ENCODE measurements around the gene SCP2D1. TPM values are rescaled to one million over a fixed set of nuclear protein-coding genes. Genes with fewer than 3 reads are reported as not detected.

The SCP2D1 gene
- total and polyA plus RNA-seq, 5 donors from 2014 or later: not detected

- DNase-seq (no peak), ATAC-seq (ENCODE audit: low read depth in 2 of 2) (no peak)
- Histone ChIP-seq H3K4me1 (ENCODE audit: control insufficient read depth, insufficient read depth, low read length, poor library complexity, severe bottlenecking) (no peaks in the 10 kb centered on the region), H3K27ac (ENCODE audit: insufficient read depth, low read length, poor library complexity, severe bottlenecking) (no peak overlapping the region), H3K9me3 (ENCODE audit: control insufficient read depth in 2 of 2, low read length in 2 of 2) (no peaks in the 10 kb centered on the region), H3K4me3 (ENCODE audit: low read depth, low read length) (no peak overlapping the region), H3K27me3 (ENCODE audit: control insufficient read depth, insufficient read depth, low read length) (no peaks in the 10 kb centered on the region), H3K36me3 (ENCODE audit: control insufficient read depth, insufficient read depth, low read length) (no peaks in the 10 kb centered on the region)
- Mint-ChIP-seq H3K36me3 (no peaks in the 10 kb centered on the region), H3K27me3 (peaks cover 9% of the 10 kb centered on the region), H3K27ac (no peak overlapping the region), H3K4me3 (no peak overlapping the region), H3K9me3 (no peaks in the 10 kb centered on the region), H3K4me1 (no peaks in the 10 kb centered on the region)
Measured at GRCh38 chr20:18839507-18840247, 26.1 kb downstream of the SCP2D1 start.

- no peak overlapping the region for H3K27ac Mint-ChIP-seq
- H3K36me3 Mint-ChIP-seq: no peaks in the 10 kb centered on the region
- DNase-seq: no peak
- Histone ChIP-seq H3K9me3 (ENCODE audit: control insufficient read depth in 2 of 2, low read length in 2 of 2) (no peaks in the 10 kb centered on the region), H3K27ac (ENCODE audit: insufficient read depth, low read length, poor library complexity, severe bottlenecking) (no peak overlapping the region), H3K4me3 (ENCODE audit: low read depth, low read length) (no peak overlapping the region), H3K36me3 (ENCODE audit: control insufficient read depth, insufficient read depth, low read length) (no peaks in the 10 kb centered on the region), H3K4me1 (ENCODE audit: control insufficient read depth, insufficient read depth, low read length, poor library complexity, severe bottlenecking) (no peaks in the 10 kb centered on the region), H3K27me3 (ENCODE audit: control insufficient read depth, insufficient read depth, low read length) (no peaks in the 10 kb centered on the region)
- no peaks in the 10 kb centered on the region for H3K4me1 Mint-ChIP-seq
- peaks cover 9% of the 10 kb centered on the region for H3K27me3 Mint-ChIP-seq
- ATAC-seq (ENCODE audit: low read depth in 2 of 2): no peak
- no peaks in the 10 kb centered on the region for H3K9me3 Mint-ChIP-seq
- no peak overlapping the region for H3K4me3 Mint-ChIP-seq
Measured at GRCh38 chr20:18840248-18840645, 26.7 kb downstream of the SCP2D1 start.

- DNase-seq: no peak
- no peak for ATAC-seq (ENCODE audit: low read depth in 2 of 2)
- Mint-ChIP-seq H3K4me1 (no peaks in the 10 kb centered on the region), H3K36me3 (no peaks in the 10 kb centered on the region), H3K27me3 (peaks cover 9% of the 10 kb centered on the region), H3K27ac (no peak overlapping the region), H3K4me3 (no peak overlapping the region), H3K9me3 (peaks cover 0 to 1% (median 0%) of the 10 kb centered on the region in 7 donors)
- H3K9me3 ChIP-seq (ENCODE audit: control insufficient read depth in 2 of 2, low read length in 2 of 2): no peaks in the 10 kb centered on the region
- no peak overlapping the region for H3K27ac ChIP-seq (ENCODE audit: insufficient read depth, low read length, poor library complexity, severe bottlenecking)
- H3K4me3 ChIP-seq (ENCODE audit: low read depth, low read length): no peak overlapping the region
- no peaks in the 10 kb centered on the region for H3K36me3 ChIP-seq (ENCODE audit: control insufficient read depth, insufficient read depth, low read length)
- no peaks in the 10 kb centered on the region for H3K27me3 ChIP-seq (ENCODE audit: control insufficient read depth, insufficient read depth, low read length)
- no peaks in the 10 kb centered on the region for H3K4me1 ChIP-seq (ENCODE audit: control insufficient read depth, insufficient read depth, low read length, poor library complexity, severe bottlenecking)
Measured at GRCh38 chr20:18845017-18845416, 31.4 kb downstream of the SCP2D1 start.

- no peak overlapping the region for H3K27ac Mint-ChIP-seq
- H3K9me3 Mint-ChIP-seq: peaks cover 0 to 1% (median 0%) of the 10 kb centered on the region in 7 donors
- H3K4me1 Mint-ChIP-seq: no peaks in the 10 kb centered on the region
- Histone ChIP-seq H3K27ac (ENCODE audit: insufficient read depth, low read length, poor library complexity, severe bottlenecking) (no peak overlapping the region), H3K4me1 (ENCODE audit: control insufficient read depth, insufficient read depth, low read length, poor library complexity, severe bottlenecking) (no peaks in the 10 kb centered on the region), H3K36me3 (ENCODE audit: control insufficient read depth, insufficient read depth, low read length) (no peaks in the 10 kb centered on the region), H3K27me3 (ENCODE audit: control insufficient read depth, insufficient read depth, low read length) (no peaks in the 10 kb centered on the region), H3K9me3 (ENCODE audit: control insufficient read depth in 2 of 2, low read length in 2 of 2) (no peaks in the 10 kb centered on the region), H3K4me3 (ENCODE audit: low read depth, low read length) (no peak overlapping the region)
- H3K36me3 Mint-ChIP-seq: no peaks in the 10 kb centered on the region
- no peak for DNase-seq
- H3K27me3 Mint-ChIP-seq: peaks cover 5% of the 10 kb centered on the region
- no peak for ATAC-seq (ENCODE audit: low read depth in 2 of 2)
- no peak overlapping the region for H3K4me3 Mint-ChIP-seq
Measured at GRCh38 chr20:18847226-18847755, 33.7 kb downstream of the SCP2D1 start.

- ATAC-seq (ENCODE audit: low read depth in 2 of 2): no peak
- Mint-ChIP-seq H3K27me3 (no peaks in the 10 kb centered on the region), H3K4me3 (no peak overlapping the region), H3K4me1 (no peaks in the 10 kb centered on the region), H3K36me3 (no peaks in the 10 kb centered on the region), H3K9me3 (peaks cover 0 to 1% (median 0%) of the 10 kb centered on the region in 7 donors), H3K27ac (no peak overlapping the region)
- Histone ChIP-seq H3K27ac (ENCODE audit: insufficient read depth, low read length, poor library complexity, severe bottlenecking) (no peak overlapping the region), H3K4me1 (ENCODE audit: control insufficient read depth, insufficient read depth, low read length, poor library complexity, severe bottlenecking) (no peaks in the 10 kb centered on the region), H3K4me3 (ENCODE audit: low read depth, low read length) (no peak overlapping the region), H3K27me3 (ENCODE audit: control insufficient read depth, insufficient read depth, low read length) (peaks cover 2% of the 10 kb centered on the region), H3K36me3 (ENCODE audit: control insufficient read depth, insufficient read depth, low read length) (no peaks in the 10 kb centered on the region), H3K9me3 (ENCODE audit: control insufficient read depth in 2 of 2, low read length in 2 of 2) (no peaks in the 10 kb centered on the region)
- no peak for DNase-seq
Measured at GRCh38 chr20:18849131-18849530, 35.5 kb downstream of the SCP2D1 start.

- Histone ChIP-seq H3K9me3 (ENCODE audit: control insufficient read depth in 2 of 2, low read length in 2 of 2) (no peaks in the 10 kb centered on the region), H3K27me3 (ENCODE audit: control insufficient read depth, insufficient read depth, low read length) (peaks cover 2% of the 10 kb centered on the region), H3K27ac (ENCODE audit: insufficient read depth, low read length, poor library complexity, severe bottlenecking) (no peak overlapping the region), H3K4me3 (ENCODE audit: low read depth, low read length) (no peak overlapping the region), H3K4me1 (ENCODE audit: control insufficient read depth, insufficient read depth, low read length, poor library complexity, severe bottlenecking) (no peaks in the 10 kb centered on the region), H3K36me3 (ENCODE audit: control insufficient read depth, insufficient read depth, low read length) (no peaks in the 10 kb centered on the region)
- Mint-ChIP-seq H3K4me1 (no peaks in the 10 kb centered on the region), H3K27me3 (no peaks in the 10 kb centered on the region), H3K27ac (no peak overlapping the region), H3K9me3 (peaks cover 0 to 3% (median 2%) of the 10 kb centered on the region in 7 donors), H3K4me3 (no peak overlapping the region), H3K36me3 (no peaks in the 10 kb centered on the region)
- ATAC-seq (ENCODE audit: low read depth in 2 of 2) (no peak), DNase-seq (no peak)
Measured at GRCh38 chr20:18851629-18852028, 38.0 kb downstream of the SCP2D1 start.

- no peaks in the 10 kb centered on the region for H3K4me1 Mint-ChIP-seq
- H3K36me3 Mint-ChIP-seq: no peaks in the 10 kb centered on the region
- H3K36me3 ChIP-seq (ENCODE audit: control insufficient read depth, insufficient read depth, low read length): no peaks in the 10 kb centered on the region
- no peak for DNase-seq
- H3K4me3 ChIP-seq (ENCODE audit: low read depth, low read length): no peak overlapping the region
- no peaks in the 10 kb centered on the region for H3K4me1 ChIP-seq (ENCODE audit: control insufficient read depth, insufficient read depth, low read length, poor library complexity, severe bottlenecking)
- H3K27ac Mint-ChIP-seq: no peak overlapping the region
- H3K27me3 ChIP-seq (ENCODE audit: control insufficient read depth, insufficient read depth, low read length): peaks cover 2% of the 10 kb centered on the region
- H3K9me3 Mint-ChIP-seq: peaks cover 0 to 3% (median 2%) of the 10 kb centered on the region in 7 donors
- no peaks in the 10 kb centered on the region for H3K9me3 ChIP-seq (ENCODE audit: control insufficient read depth in 2 of 2, low read length in 2 of 2)
- no peaks in the 10 kb centered on the region for H3K27me3 Mint-ChIP-seq
- H3K27ac ChIP-seq (ENCODE audit: insufficient read depth, low read length, poor library complexity, severe bottlenecking): no peak overlapping the region
- no peak overlapping the region for H3K4me3 Mint-ChIP-seq
- no peak for ATAC-seq (ENCODE audit: low read depth in 2 of 2)
Measured at GRCh38 chr20:18852318-18852717, 38.7 kb downstream of the SCP2D1 start.

GRCh38 chr20:18853216-18853615 is 39.6 kb downstream of the SCP2D1 start:
- Histone ChIP-seq H3K4me1 (ENCODE audit: control insufficient read depth, insufficient read depth, low read length, poor library complexity, severe bottlenecking) (no peaks in the 10 kb centered on the region), H3K4me3 (ENCODE audit: low read depth, low read length) (no peak overlapping the region), H3K27me3 (ENCODE audit: control insufficient read depth, insufficient read depth, low read length) (peaks cover 2% of the 10 kb centered on the region), H3K36me3 (ENCODE audit: control insufficient read depth, insufficient read depth, low read length) (no peaks in the 10 kb centered on the region), H3K9me3 (ENCODE audit: control insufficient read depth in 2 of 2, low read length in 2 of 2) (no peaks in the 10 kb centered on the region), H3K27ac (ENCODE audit: insufficient read depth, low read length, poor library complexity, severe bottlenecking) (no peak overlapping the region)
- H3K4me3 Mint-ChIP-seq: no peak overlapping the region
- no peaks in the 10 kb centered on the region for H3K4me1 Mint-ChIP-seq
- DNase-seq: no peak
- peaks cover 0 to 3% (median 2%) of the 10 kb centered on the region in 7 donors for H3K9me3 Mint-ChIP-seq
- ATAC-seq (ENCODE audit: low read depth in 2 of 2): no peak
- no peak overlapping the region for H3K27ac Mint-ChIP-seq
- no peaks in the 10 kb centered on the region for H3K27me3 Mint-ChIP-seq
- no peaks in the 10 kb centered on the region for H3K36me3 Mint-ChIP-seq
